GM19467 (cell line): ENCODE measurements around the gene SLC39A3.
"Not testable (repeated sequence)": the region's sequence is repeated elsewhere in the genome, so short reads cannot be mapped to it uniquely, and the experiment has no call there.

ENCODE experiments used
- ATAC-seq: cut with Tn5 transposase; IDR thresholded peaks from one replicate; pipeline ENCODE4 v1.9.1; 2021; ENCODE audit warnings: mild to moderate bottlenecking, moderate library complexity; ENCODE audit not compliant: unreplicated experiment

SLC39A3 gene

DNA sequence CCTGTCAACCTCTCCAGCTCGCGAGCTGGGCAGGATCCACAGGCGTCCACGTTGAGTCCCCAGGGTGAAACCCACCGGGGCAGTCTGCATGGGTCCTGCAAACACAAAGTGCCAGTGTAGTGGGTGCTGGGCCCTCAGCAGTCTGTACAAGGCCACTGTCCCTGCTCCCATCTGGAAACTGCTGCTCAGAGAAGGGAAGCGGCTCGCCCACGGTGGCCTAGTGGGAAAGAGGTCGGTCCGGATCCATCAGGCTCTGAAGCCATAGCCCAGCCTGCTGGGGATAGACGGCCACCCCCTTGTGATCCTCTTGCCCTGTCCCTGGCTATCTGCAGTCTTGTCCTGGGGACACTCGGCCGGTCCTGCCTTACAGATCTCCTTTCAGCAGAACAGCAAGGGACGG is 16.1 kb downstream of the SLC39A3 start:
- no peak for ATAC-seq

DNA sequence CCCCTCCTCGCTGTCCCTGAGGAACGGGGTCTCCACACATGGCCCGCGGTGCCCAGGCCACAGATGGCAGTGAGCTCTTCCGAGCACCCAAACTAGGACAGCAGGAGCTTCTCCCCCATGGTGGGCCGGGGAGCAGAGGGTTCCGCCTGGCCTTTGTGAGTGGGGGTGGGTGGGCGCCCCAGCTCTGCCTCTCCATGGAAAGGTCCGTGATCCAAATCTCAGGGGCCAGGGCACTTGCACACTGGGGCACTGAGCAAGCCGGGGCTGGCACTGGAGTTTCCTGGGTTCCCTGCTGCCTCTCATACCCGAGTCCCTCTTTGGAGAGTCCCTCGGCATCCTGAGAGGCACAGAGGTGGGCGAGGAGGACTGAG is 16.5 kb downstream of the SLC39A3 start:
- ATAC-seq = no peak

DNA sequence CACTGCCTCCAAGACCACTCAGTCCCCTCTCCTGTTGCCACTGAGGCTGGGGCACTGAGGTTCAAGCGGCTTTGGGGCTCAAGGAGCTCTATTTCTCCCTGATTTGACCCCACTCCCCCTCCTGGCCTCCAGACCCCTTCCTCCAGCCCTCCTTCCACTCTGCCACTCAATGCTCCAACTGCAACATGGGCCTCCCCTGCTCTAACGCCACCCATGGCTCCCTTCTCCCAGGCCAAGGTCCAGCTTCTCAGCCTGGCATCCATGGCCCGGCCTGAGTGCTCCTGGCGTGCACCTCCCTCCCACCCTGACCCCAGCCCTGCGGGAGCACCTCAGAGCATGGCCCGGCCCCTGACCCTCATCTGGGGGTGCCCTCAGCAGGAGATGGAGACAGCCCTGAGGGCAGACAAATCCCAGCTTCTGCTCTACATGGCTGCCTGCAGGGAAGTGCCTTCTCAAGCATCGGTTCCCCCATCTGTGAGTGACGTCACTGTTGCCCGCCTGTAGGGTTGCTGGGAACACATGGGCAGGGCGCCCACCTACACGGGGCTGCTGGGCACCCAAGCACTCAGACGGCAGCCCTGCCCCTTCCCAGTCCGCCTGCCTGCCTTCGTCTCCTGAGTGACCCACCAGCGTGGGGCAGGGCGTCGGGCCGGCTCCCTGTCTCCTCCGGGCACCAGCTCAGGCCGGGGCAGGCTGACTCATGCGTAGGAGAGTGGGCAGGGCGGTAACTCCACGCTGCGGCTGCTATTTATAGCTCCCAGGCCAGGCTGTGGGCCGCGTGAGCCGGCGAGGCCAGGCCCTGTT is 17.1 kb downstream of the SLC39A3 start:
- ATAC-seq = no peak

DNA sequence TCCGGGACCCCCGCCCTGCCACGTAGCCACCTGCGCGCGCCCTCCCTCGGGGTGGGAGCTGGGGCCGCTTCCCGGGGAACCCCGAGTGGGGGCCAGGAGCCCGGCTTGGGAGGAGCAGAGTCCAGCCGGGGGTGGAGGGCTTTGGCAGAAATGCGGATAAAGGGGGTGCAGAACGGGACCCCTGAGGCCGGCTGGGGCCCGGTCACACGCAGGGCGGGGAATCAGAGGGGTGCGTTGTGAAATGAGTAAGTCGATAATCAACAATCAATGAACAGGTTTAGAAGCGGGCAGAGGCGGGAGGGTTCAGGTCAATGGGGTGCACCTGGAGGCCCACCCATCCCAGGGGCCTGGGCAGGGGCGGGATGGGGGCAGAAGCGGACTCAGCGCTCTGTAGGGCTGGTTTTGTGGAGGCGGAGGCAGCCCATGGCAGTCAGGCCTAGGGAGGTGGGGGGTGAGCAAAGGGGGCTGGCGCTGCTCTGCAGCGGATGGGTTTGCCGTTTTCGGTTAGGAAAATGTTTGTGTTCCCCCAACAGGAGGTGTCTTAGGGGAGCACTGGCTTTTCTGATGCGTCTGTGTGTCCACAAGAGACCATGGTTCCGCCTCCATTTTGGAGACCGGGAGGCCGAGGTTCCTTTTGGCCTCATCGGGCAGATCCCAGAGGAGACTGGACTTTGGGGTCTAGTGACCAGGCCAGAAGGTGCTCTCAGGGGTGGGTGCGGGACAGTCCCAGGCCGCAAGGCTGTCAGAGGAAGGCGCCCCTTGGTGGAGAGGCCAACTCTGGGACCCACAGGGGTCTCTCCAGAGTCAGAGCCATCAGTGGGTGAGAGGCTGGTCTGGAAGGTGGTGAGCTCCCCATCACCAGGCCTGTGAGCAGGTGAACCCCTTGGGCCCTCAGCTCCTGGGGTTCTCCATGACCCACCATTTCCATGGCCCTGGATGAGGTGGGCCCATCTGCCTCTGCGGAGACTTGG is 18.0 kb downstream of the SLC39A3 start:
- ATAC-seq = no peak

DNA sequence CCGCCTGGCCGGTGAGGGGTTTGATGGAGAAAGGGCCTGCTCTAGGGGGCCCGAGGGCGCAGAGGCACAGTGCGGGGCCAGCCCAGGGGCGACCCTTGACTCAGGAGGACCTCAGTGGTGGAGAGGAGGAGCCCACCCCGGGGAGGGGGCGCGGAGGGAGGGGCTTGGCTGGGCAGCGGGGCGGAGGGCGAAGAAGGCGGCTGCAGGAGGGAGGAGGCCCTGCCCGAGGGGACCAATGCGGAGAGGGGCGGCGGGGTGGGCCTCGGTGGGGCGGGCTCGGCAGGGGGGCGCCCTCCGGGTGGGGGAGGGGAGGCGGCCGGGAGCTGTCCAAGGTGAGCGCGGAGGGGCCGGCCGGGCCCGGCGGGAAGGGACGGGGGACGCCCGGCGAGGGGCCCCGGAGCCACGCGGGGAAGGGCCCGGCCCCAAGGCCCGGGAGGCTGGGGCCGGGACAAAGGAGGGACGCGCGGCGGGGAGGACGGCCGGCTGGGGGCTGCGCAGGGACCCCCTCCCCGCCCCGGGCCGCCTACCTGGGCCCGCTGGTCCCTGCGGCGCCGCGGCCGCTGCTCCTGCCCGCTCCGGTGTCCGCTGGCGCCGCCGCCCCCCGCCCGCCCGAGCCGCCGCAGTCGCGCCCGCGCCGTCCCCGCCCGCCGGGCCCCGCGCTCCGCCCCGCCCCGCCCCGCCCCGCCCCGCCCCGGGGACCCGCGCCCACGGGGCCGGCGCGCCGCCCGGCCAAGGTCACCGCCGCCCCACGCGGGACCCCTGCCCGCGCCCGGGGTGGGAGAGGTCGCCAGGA is 18.8 kb downstream of the SLC39A3 start, which contains the start of gene DIRAS1:
Gene DIRAS1 (minus strand): TSS at position 596 of the 793 bp plus-strand sequence. CDS start 3,566 bp downstream, outside the sequence.
- ATAC-seq = no peak

DNA sequence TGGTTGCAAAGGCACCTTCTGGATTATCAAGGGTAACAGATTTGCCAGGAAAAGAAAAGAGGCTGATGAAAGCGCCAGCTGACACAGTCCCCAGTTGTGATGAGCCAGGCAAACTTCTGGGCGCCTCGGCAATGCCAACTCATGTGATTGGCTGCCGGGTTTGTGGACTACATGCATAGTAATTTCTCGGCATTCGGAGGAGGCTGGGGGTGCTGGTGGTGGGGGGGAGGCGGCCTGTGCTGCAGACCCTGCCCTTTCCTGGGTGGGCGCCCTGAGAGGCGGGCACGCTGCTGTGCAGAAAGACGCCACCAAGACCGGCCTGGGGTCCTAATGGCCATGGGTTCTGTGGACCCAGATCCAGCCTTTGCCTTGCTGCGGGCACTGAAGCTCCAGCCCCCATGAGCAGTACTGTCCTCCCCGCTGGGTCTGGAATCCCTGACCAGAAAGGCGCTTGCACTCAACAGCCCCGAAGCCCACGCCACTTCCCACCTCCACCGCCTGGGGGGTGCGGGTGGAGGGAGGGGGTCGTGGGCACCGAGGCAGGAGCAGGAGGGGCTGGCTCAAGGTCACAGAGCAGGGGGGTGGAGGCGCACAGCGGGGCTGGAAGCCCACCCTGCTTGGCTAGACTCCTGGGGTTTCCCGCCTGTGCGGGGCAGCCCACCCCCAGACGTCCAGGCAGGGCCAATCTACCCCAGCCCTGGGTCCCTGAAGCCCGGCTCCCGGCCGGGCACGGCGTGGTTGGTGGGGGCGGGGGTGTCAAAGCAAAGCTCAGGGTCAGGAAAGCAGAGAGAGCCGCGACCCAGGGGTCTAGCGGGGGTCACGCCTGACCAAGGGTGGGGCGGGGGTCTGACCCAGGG is 19.7 kb downstream of the SLC39A3 start:
- no peak for ATAC-seq

DNA sequence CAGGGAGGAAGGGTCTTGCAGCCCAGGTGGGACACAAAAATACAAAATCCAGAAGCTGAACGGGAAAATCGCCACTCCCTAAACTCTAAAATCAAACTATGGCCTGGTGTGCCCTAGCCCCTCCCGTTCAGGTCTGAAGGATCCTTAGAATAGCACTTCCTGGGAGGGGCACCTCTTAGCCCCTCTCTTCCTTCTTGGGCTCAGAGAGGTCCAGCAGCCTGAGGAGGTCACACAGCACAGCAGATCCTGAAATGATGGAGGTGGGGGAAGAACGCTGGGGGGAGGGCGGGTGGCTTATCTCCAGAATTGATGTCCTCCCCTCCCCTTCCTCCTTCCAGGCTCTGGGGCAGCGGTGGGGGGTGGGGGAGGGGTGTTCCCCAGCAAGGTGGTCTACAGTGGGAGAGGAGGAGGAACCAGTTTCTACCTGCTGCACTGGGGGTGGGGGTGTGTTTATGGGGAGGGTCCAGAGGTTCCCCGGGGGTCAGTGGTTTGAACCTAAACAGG is 20.5 kb downstream of the SLC39A3 start:
- ATAC-seq = no peak

DNA sequence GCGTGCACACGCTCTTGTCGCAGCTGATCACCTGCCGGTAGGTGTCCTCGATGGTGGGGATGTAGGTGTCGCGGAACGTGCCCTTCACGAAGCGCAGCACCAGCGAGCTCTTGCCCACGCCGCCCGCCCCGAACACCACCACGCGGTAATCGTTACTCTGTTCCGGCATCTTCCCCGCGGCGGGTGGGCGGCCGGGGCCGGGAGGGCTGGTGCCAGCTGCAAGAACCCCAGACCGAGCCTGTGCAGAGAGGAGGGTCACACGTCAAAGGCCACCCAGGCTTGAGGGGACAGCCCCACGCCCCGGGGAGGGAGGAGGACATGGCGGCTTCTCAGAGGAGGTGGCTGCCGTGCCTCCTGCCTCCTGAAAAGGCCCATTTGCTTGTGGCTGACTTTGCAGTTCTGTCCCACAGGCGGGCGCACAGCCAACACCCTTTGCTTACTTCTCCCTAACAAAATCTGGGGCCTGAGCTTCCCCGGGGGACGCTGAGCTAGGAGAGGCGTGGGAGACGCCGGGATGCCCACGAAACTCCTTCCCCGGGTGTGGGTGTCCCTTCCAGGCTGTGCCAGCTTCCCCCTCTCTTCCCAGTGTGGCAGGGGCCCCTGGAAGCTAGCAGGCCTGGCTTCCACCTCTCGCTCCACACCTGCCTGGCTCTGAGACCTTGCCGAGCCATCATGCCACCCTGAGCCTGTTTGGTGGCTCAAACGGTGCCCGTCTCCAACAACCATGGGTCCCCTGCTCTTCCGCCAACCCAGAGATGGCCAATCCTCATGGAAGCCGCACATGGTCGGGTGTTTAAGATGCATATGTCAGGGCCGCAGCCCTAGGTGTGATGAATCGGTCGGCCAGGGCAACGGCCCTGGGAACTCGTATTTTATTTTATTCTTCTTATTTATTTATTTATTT is 21.9 kb downstream of the SLC39A3 start:
- no peak for ATAC-seq

DNA sequence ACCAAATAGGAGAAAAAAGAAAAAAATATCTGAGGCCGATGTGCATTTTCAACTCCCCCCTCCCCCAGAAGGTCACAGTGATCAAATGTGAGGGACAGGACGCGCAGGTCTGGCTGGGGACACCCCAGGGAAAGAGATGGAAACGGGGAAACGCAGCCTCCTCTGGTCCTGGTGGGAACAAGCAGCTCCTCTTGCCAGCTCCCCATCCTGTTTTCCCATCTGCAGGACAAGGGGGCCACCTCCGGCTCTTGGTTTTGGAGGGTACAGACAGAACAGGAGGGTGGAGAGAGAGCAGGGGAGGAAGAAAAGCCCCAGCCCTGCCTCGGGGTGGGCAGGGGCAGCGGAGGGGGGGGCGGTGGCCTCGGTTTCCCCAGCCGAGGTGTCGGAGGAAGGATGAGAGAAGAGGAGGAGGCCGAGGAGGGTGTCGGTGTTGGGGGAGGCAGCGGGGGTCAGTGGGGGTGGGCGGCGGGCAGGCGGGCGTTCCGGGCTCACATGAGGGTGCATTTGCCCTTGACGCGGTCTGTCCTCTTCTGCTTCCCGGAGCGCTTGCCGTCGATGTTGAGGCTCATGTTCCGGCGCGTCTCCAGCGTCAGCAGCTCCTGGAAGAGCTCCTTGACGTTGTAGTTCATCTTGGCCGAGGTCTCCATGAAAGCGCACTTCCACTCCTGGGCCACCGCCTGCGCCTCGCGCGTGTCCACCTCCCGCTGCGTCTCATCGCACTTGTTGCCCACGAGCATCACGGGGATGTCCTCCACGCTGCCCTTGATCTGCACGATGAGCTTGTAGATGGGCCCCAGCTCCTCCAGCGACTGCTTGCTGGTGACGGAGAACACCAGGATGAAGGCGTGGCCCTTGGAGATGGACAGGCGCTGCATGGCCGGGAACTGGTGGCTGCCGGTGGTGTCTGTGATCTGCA is 22.8 kb downstream of the SLC39A3 start:
- ATAC-seq = no peak

DNA sequence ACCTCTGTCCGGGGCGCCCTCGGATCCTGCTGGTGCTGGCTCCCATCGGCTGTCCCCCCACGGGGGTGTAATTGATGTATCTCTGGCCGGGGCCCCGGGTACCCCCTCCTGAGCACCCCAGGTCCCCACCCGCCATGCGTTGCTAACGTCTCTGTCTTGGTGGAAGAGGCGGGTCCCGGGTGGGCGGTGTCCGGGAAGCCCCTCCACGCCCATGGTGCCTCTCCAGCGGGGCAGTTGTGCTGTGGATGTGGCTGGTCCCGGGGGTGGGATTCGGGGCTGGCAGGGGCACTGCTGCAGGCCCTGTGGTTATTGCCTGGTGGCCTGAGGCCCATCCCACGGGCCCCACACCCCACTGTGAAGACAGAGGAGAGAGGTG is 23.6 kb downstream of the SLC39A3 start:
- no peak for ATAC-seq

DNA sequence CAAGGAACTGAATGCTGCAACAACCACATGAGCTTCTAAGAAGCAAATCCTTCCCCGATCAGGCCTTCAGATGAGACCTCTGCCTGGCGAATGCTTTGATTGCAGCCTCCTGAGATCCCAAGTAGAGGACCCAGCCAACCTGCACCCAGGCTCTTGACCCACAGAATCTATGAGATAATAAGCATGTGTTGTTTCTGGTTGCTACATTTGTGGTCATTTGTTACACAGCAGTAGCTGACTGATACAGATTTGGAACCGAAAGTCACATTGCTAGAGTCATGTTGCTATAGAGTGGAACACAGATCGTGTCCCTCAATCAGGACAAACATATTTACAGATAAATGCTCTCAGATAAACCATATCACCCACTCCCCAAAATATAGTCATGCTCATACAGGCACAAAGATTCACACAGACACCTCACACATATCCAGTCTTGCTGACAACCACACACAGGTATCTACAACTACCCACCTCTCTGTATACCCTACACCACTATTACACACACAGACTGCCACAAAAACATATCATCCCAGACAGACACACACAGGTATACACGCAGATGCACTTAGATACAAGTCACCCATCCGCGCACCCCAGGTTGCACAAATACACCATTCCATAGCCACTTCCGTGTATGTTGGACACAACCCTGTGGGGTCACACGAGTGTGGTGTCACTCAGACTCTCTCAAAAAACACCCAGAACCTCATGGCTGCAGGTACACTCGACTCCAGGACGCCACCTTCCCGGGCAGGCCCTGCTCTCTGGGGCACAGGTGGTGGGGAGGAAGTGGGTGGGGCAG is 24.1 kb downstream of the SLC39A3 start:
- ATAC-seq = no peak

DNA sequence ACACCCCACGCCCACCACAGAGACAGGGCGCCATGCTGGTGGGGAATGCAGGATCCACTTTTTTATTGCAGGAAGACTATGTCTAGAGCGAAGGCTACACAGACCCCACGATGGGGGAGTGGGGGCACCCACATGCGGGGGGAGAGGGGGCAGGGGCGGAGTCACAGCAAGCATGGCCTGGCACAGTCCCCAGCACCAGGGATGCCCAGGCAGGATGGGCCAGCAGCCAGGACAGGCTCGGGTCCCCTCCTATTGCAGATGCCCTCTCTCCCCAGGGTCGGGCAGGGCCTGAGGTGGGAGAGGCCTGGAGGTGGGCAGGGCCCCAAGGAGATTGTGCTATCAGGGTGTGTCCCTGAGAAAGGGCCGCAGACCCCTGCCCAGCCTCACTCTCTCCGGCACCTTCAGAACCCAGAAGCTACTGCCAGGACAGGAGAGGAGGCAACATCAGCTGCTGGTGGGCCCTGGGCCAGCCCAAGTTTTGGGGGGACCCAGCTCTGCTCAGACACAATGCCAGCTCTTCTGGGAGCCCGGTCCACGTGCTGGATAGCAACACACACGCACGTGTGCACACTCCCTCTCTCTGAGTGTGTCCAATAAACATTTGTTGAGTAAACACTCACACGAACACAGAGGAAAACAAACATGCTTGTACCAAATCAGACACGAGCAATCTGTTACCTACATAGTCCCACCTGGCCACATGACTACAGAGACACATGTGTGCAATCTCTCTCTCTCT is 25.1 kb downstream of the SLC39A3 start:
- no peak for ATAC-seq

DNA sequence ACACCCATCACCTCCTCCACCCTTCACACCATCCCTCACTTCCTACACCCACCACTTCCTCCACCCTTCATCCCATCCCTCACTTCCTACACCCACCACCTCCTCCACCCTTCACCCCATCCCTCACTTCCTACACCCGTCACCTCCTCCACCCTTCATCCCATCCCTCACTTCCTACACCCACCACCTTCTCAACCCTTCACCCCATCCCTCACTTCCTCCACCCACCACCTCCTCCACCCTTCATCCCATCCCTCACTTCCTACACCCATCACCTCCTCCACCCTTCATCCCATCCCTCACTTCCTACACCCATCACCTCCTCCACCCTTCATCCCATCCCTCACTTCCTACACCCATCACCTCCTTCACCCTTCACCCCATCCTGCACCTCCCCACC is 25.7 kb downstream of the SLC39A3 start:
- ATAC-seq = not testable (repeated sequence)

DNA sequence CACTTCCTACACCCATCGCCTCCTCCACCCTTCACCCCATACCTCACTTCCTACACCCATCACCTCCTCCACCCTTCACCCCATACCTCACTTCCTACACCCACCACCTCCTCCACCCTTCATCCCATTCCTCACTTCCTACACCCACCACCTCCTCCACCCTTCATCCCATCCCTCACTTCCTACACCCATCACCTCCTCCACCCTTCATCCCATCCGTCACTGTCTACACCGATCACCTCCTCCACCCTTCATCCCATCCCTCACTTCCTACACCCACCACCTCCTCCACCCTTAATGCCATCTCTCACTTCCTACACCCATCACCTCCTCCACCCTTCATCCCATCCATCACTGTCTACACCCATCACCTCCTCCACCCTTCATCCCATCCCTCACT is 26.6 kb downstream of the SLC39A3 start:
- not testable (repeated sequence) for ATAC-seq

DNA sequence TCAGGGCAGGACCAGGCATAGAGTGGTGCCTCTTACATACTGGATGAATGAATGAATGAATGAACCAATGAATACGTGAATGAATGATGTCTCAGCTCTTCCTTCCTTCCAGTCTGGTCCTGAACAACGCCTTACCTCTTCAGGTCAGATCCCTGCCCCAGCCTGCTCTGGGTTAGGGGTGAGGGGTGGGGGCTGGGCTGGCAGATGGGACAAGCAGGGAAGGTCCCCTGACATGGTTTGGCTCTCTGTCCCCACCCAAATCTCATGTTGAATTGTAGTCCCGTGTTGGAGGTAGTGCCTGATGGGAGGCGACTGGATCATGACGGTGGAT is 28.0 kb downstream of the SLC39A3 start:
- ATAC-seq = no peak

DNA sequence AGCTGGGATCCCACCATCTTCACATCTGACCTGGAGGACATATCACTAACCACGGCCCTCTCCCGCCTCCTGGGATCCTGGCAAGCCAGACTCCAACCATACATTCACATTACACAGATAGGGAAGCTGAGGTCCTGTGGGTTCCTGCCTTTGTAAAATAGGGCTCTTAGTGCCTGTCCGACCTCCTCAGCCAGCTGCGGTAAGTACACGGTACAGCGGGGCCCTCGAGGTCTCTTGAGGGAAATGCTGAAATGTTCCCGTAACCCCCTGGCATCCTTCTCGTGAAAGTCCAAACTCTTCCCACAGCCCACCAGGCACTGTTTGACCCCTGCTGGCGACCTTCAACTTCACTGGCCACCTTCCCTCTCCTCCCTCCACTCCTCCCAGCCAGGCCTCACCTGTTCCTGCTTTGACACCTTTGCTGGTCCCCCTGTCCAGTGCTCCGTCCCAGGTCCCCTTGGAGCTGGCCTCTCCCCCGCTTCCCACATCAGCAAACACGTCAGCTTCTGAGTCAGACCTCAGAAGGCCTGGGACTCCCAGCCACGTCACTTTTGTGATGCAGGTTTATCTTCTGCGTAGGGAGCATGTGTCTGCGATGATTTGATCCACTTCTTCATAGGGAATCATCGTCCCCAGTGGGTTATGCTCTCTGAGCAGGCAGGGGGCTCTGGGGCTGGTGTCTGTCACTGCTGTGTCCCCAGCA is 28.5 kb downstream of the SLC39A3 start:
- ATAC-seq = no peak
